Measurements from ENCODE around the gene SLC9C1. TPM values are rescaled to one million over a fixed set of nuclear protein-coding genes. Genes with fewer than 3 reads are reported as not detected.

SLC9C1 gene
- total RNA-seq, 1 experiment from 2014 or later = 0.79 TPM

DNA sequence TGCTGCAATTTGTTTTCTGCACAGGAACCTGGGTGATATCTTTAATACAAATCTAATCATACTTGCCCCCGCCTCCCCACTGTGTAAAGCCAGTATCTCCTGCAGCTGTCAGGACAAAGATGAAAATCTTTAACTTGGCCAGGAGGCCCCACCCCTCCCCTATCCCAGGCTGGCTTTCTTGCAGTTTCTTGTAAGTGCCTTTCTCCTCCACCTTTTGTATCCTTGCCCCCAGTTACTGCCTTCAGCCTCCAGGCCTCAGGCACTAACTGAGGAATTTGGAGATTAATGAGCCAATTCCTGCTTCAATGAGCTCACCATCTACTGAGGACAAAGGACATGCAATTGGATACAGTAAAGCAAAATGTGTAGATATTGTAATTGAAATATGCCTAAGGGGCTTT lies 167.5 kb downstream of the SLC9C1 start:
- TF ChIP-seq, protein P1, sequence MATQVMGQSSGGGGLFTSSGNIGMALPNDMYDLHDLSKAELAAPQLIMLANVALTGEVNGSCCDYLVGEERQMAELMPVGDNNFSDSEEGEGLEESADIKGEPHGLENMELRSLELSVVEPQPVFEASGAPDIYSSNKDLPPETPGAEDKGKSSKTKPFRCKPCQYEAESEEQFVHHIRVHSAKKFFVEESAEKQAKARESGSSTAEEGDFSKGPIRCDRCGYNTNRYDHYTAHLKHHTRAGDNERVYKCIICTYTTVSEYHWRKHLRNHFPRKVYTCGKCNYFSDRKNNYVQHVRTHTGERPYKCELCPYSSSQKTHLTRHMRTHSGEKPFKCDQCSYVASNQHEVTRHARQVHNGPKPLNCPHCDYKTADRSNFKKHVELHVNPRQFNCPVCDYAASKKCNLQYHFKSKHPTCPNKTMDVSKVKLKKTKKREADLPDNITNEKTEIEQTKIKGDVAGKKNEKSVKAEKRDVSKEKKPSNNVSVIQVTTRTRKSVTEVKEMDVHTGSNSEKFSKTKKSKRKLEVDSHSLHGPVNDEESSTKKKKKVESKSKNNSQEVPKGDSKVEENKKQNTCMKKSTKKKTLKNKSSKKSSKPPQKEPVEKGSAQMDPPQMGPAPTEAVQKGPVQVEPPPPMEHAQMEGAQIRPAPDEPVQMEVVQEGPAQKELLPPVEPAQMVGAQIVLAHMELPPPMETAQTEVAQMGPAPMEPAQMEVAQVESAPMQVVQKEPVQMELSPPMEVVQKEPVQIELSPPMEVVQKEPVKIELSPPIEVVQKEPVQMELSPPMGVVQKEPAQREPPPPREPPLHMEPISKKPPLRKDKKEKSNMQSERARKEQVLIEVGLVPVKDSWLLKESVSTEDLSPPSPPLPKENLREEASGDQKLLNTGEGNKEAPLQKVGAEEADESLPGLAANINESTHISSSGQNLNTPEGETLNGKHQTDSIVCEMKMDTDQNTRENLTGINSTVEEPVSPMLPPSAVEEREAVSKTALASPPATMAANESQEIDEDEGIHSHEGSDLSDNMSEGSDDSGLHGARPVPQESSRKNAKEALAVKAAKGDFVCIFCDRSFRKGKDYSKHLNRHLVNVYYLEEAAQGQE (IDR thresholded peaks at IDR 0.05; ENCODE audit: low read depth) = no peak
- TF ChIP-seq SIN3A (IDR thresholded peaks at IDR 0.05; ENCODE audit: low read depth) (no peak), RAD21 (IDR thresholded peaks at IDR 0.05; ENCODE audit: low read depth) (no peak), JUND (IDR thresholded peaks at IDR 0.05) (no peak), SP1 (IDR thresholded peaks at IDR 0.05; ENCODE audit: low read depth) (no peak), ZFX (IDR thresholded peaks at IDR 0.05) (no peak), CBX3 (IDR thresholded peaks at IDR 0.05; ENCODE audit: low read depth) (no peak), YY1 (IDR thresholded peaks at IDR 0.05; ENCODE audit: extremely low read depth, insufficient replicate concordance, low read depth, low read length) (no peak), EGR1 (IDR thresholded peaks at IDR 0.05; ENCODE audit: low read depth) (no peak), SRF (IDR thresholded peaks at IDR 0.05; ENCODE audit: low read depth) (no peak), POLR2A (IDR thresholded peaks at IDR 0.05; ENCODE audit: borderline replicate concordance, extremely low read depth, insufficient read depth, insufficient read length) (no peak), EZH2 (IDR thresholded peaks at IDR 0.05) (no peak), FOSL1 (IDR thresholded peaks at IDR 0.05; ENCODE audit: low read depth) (no peak)
- TF ChIP-seq, protein P2, sequence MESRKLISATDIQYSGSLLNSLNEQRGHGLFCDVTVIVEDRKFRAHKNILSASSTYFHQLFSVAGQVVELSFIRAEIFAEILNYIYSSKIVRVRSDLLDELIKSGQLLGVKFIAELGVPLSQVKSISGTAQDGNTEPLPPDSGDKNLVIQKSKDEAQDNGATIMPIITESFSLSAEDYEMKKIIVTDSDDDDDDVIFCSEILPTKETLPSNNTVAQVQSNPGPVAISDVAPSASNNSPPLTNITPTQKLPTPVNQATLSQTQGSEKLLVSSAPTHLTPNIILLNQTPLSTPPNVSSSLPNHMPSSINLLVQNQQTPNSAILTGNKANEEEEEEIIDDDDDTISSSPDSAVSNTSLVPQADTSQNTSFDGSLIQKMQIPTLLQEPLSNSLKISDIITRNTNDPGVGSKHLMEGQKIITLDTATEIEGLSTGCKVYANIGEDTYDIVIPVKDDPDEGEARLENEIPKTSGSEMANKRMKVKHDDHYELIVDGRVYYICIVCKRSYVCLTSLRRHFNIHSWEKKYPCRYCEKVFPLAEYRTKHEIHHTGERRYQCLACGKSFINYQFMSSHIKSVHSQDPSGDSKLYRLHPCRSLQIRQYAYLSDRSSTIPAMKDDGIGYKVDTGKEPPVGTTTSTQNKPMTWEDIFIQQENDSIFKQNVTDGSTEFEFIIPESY (IDR thresholded peaks at IDR 0.05; ENCODE audit: extremely low read depth, insufficient replicate concordance, low read length) = no peak
- Histone ChIP-seq H3K27me3 (ENCODE audit: insufficient read depth, low read length) (no peaks in the 10 kb centered on the region), H3K36me3 (ENCODE audit: control insufficient read depth in 1 of 2, insufficient read depth in 2 of 2, low read length in 2 of 2) (peaks cover 4 to 7% of the 10 kb centered on the region in 2 experiments; a peak in 2 of 4 replicates), H3K9me2 (ENCODE audit: insufficient read depth) (no peaks in the 10 kb centered on the region), H3K9me3 (ENCODE audit: control insufficient read depth in 1 of 2, insufficient read depth in 1 of 2, low read depth in 1 of 2, low read length in 2 of 2) (no peaks in the 10 kb centered on the region), H3K4me1 (ENCODE audit: control insufficient read depth in 1 of 2, insufficient read depth in 2 of 2, low read length in 2 of 2) (no peaks in the 10 kb centered on the region), H4K20me1 (ENCODE audit: insufficient read depth) (no peaks in the 10 kb centered on the region), H3K27ac (ENCODE audit: low read depth, low read length) (no peak overlapping the region), H3K4me3 (replicated peaks in 1 of 2; ENCODE audit: low read depth in 1 of 2, low read length in 2 of 2) (no peak overlapping the region), H2AFZ (ENCODE audit: low read depth, low read length, poor library complexity, severe bottlenecking) (no peak overlapping the region), H3K9ac (ENCODE audit: low read length) (no peak overlapping the region), H3K79me2 (ENCODE audit: insufficient read depth, low read length) (no peaks in the 10 kb centered on the region), H3K4me2 (ENCODE audit: low read length) (no peak overlapping the region)
- ChIA-PET CTCF (no interaction called here), POLR2A (no interaction called here), RAD21 (ENCODE audit: low non-redundant PET in 1 of 2, low total read pairs in 2 of 2, uncharacterized antibody in 2 of 2, unreplicated experiment in 2 of 2) (no interaction called here)
- ATAC-seq (no peak), DNase-seq (ENCODE audit: low read depth, low spot score) (no peak)
- no TSS peak for BruUV-seq (replicated peaks)
- intact Hi-C loops (cut with micrococcal nuclease) = no loop called here

Measured in HCT116 (cell line).